ENCODE results near the gene C1R.
A peak's percentile ranks its signal among the peaks of the same experiment; 100 is the strongest.

C1R gene

DNA sequence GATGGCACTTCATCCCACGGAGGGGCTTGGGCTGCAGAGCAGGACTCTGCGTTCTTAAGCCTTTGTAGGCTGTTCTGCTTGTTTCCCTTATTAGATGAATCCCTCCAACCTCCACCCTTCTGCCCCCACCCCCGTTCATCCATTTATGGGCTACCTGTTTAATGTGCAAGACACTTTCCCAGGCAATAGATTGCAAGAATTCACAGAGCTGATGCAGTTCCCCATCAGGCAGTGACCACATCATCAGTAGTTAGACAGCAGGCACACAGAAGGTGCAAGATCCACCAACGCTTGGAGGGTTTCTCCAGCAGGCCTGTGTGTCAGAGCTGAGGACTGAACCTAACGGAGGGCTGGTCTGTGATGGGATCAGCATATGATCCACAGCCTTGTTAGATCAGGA, 1.2 kb upstream of the C1R start:
- Histone ChIP-seq H4K8ac (ENCODE audit: low read depth, low read length) (no peak overlapping the region), H2BK120ac (ENCODE audit: low read depth, low read length) (no peak overlapping the region), H3K4ac (ENCODE audit: low read depth, low read length) (no peak overlapping the region), H2BK5ac (ENCODE audit: low read length) (no peak overlapping the region), H2AK5ac (ENCODE audit: low read length) (no peak overlapping the region), H3K18ac (ENCODE audit: low read length) (no peak overlapping the region), H3K27ac (ENCODE audit: low read depth, low read length) (no peak overlapping the region), H3K79me2 (ENCODE audit: control insufficient read depth, insufficient read depth, low read length) (no peaks in the 10 kb centered on the region), H3K9ac (ENCODE audit: low read length) (no peak overlapping the region), H3K56ac (ENCODE audit: low read length) (no peak overlapping the region), H3K4me2 (ENCODE audit: low read length) (no peak overlapping the region), H3K27me3 (ENCODE audit: insufficient read depth, low read length, poor library complexity) (no peaks in the 10 kb centered on the region), H3K4me3 (ENCODE audit: low read length) (no peak overlapping the region), H3K23ac (ENCODE audit: low read length) (no peak overlapping the region), H2BK15ac (replicated peaks; ENCODE audit: low read depth) (no peak overlapping the region), H3K4me1 (ENCODE audit: control insufficient read depth, low read depth, low read length) (no peaks in the 10 kb centered on the region), H3K79me1 (ENCODE audit: low read length) (no peaks in the 10 kb centered on the region), H4K5ac (ENCODE audit: low read length) (no peak overlapping the region), H3K36me3 (ENCODE audit: control insufficient read depth, insufficient read depth, low read length) (no peaks in the 10 kb centered on the region)
- WGBS (ENCODE audit: extremely low coverage, insufficient coverage, low lambda C conversion rate), result no CpG with 5 or more reads among the region's 5 CpGs
- no peak for DNase-seq

DNA sequence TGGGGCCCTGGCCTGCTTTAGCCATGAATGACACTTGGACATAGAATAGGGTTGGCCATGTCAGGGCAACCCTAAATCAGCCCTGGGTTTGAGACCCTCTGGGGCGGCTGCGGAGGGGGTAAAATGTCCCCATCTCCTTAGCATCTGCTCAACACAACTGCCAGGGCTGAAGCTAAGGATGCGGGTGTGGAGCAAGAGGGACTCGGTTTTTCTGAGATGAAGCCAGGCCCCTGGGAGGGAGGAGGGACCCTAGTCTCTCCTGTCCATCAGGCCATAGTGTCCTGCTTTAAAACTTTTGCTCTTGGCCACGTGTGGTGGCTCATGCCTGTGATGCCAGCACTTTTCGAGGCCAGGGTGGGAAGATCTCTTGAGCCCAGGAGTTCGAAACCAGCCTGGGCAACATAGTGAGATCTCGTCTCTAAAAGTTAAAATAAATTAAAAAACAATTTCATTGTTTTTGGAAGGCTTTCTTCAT, 778 bp upstream of the C1R start:
- WGBS (ENCODE audit: extremely low coverage, insufficient coverage, low lambda C conversion rate), result no CpG with 5 or more reads among the region's 8 CpGs

DNA sequence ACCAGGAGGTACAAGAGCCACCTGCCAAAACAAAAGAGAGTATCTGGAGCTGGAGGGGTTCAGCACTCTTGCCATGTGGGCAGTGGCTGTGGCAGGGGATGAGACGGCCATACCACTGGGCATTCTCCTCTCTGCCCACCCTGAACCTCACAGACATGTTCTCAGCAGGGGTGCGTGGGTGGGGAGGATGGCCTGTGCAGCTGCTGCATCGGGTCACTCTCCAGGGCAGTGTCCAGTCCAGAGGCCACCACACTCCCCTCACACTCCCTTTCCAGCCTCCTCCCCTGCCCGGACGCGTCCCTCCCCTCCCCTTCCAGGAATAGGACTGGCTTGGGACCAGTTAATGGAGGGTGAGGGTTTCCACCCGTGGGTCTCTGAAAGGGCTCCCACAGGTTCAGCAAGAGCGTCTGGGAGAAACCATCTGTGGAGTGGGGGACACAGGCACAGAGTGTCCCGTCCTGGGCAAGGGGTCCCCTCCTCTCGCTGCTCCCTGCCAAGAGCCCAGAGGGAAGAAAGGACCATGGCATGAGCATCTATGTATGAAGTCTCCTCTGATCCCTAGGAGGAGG, 501 bp downstream of the C1R start:
- H2BK5ac ChIP-seq (ENCODE audit: low read length), result no peak overlapping the region
- no peaks in the 10 kb centered on the region for H3K79me2 ChIP-seq (ENCODE audit: control insufficient read depth, insufficient read depth, low read length)
- H3K36me3 ChIP-seq (ENCODE audit: control insufficient read depth, insufficient read depth, low read length), result no peaks in the 10 kb centered on the region
- H3K4me3 ChIP-seq (ENCODE audit: low read length), result no peak overlapping the region
- H3K4ac ChIP-seq (ENCODE audit: low read depth, low read length), result no peak overlapping the region
- H3K79me1 ChIP-seq (ENCODE audit: low read length), result no peaks in the 10 kb centered on the region
- peak overlapping the region; percentile 58 for H3K9ac ChIP-seq (ENCODE audit: low read length)
- no peak overlapping the region for H3K4me2 ChIP-seq (ENCODE audit: low read length)
- no peak overlapping the region for H4K5ac ChIP-seq (ENCODE audit: low read length)
- no peak overlapping the region for H3K18ac ChIP-seq (ENCODE audit: low read length)
- H3K56ac ChIP-seq (ENCODE audit: low read length), result peak overlapping the region; percentile 56
- no peak overlapping the region for H2BK120ac ChIP-seq (ENCODE audit: low read depth, low read length)
- DNase-seq, result no peak
- no peak overlapping the region for H3K23ac ChIP-seq (ENCODE audit: low read length)
- no peak overlapping the region for H2AK5ac ChIP-seq (ENCODE audit: low read length)
- H3K4me1 ChIP-seq (ENCODE audit: control insufficient read depth, low read depth, low read length), result no peaks in the 10 kb centered on the region
- H3K27me3 ChIP-seq (ENCODE audit: insufficient read depth, low read length, poor library complexity), result no peaks in the 10 kb centered on the region
- no peak overlapping the region for H4K8ac ChIP-seq (ENCODE audit: low read depth, low read length)
- no CpG with 5 or more reads among the region's 10 CpGs for WGBS (ENCODE audit: extremely low coverage, insufficient coverage, low lambda C conversion rate)
- no peak overlapping the region for H2BK15ac ChIP-seq (replicated peaks; ENCODE audit: low read depth)
- H3K27ac ChIP-seq (ENCODE audit: low read depth, low read length), result no peak overlapping the region

More for the DNA sequence above, 778 bp upstream of the C1R start:
- Histone ChIP-seq H3K18ac (ENCODE audit: low read length) (no peak overlapping the region), H4K5ac (ENCODE audit: low read length) (no peak overlapping the region), H3K56ac (ENCODE audit: low read length) (peak overlapping the region; percentile 31), H2AK5ac (ENCODE audit: low read length) (no peak overlapping the region), H3K23ac (ENCODE audit: low read length) (no peak overlapping the region), H3K79me1 (ENCODE audit: low read length) (no peaks in the 10 kb centered on the region), H4K8ac (ENCODE audit: low read depth, low read length) (no peak overlapping the region), H3K27ac (ENCODE audit: low read depth, low read length) (no peak overlapping the region), H3K36me3 (ENCODE audit: control insufficient read depth, insufficient read depth, low read length) (no peaks in the 10 kb centered on the region), H3K79me2 (ENCODE audit: control insufficient read depth, insufficient read depth, low read length) (no peaks in the 10 kb centered on the region), H3K27me3 (ENCODE audit: insufficient read depth, low read length, poor library complexity) (no peaks in the 10 kb centered on the region), H3K4ac (ENCODE audit: low read depth, low read length) (no peak overlapping the region), H2BK120ac (ENCODE audit: low read depth, low read length) (no peak overlapping the region), H3K4me3 (ENCODE audit: low read length) (no peak overlapping the region), H2BK15ac (replicated peaks; ENCODE audit: low read depth) (no peak overlapping the region), H2BK5ac (ENCODE audit: low read length) (no peak overlapping the region), H3K9ac (ENCODE audit: low read length) (no peak overlapping the region), H3K4me1 (ENCODE audit: control insufficient read depth, low read depth, low read length) (no peaks in the 10 kb centered on the region), H3K4me2 (ENCODE audit: low read length) (no peak overlapping the region)
- no peak for DNase-seq

DNA sequence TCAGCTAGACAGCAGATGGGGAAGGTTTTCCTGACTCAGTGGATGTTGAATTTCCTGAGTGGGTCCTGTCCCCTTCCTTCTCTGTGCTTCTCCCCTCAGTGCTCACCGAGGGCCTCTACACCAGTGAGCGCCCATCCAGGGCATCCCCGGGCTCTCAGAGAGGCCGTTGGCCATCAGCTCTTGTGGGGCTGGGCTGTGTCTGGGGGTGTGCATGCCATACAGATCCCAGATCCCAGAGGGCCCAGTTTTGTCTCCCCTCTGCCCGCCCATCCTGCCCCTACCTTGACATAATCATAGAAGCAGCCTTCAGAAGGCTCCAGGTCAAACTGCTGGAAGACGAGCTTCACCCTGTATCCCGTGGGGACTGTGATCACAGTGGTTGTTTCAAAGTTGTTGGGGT, 1.1 kb downstream of the C1R start:
- Histone ChIP-seq H3K79me1 (ENCODE audit: low read length) (no peaks in the 10 kb centered on the region), H3K4me3 (ENCODE audit: low read length) (no peak overlapping the region), H3K79me2 (ENCODE audit: control insufficient read depth, insufficient read depth, low read length) (no peaks in the 10 kb centered on the region), H3K4me1 (ENCODE audit: control insufficient read depth, low read depth, low read length) (no peaks in the 10 kb centered on the region), H4K8ac (ENCODE audit: low read depth, low read length) (no peak overlapping the region), H3K27ac (ENCODE audit: low read depth, low read length) (no peak overlapping the region), H2BK120ac (ENCODE audit: low read depth, low read length) (no peak overlapping the region), H3K56ac (ENCODE audit: low read length) (no peak overlapping the region), H3K23ac (ENCODE audit: low read length) (no peak overlapping the region), H3K36me3 (ENCODE audit: control insufficient read depth, insufficient read depth, low read length) (no peaks in the 10 kb centered on the region), H2BK5ac (ENCODE audit: low read length) (no peak overlapping the region), H3K9ac (ENCODE audit: low read length) (no peak overlapping the region), H2BK15ac (replicated peaks; ENCODE audit: low read depth) (no peak overlapping the region), H3K4ac (ENCODE audit: low read depth, low read length) (no peak overlapping the region), H3K4me2 (ENCODE audit: low read length) (no peak overlapping the region), H2AK5ac (ENCODE audit: low read length) (no peak overlapping the region), H3K27me3 (ENCODE audit: insufficient read depth, low read length, poor library complexity) (no peaks in the 10 kb centered on the region), H3K18ac (ENCODE audit: low read length) (no peak overlapping the region), H4K5ac (ENCODE audit: low read length) (no peak overlapping the region)
- WGBS (ENCODE audit: extremely low coverage, insufficient coverage, low lambda C conversion rate), result no CpG with 5 or more reads among the region's 7 CpGs
- no peak for DNase-seq

DNA sequence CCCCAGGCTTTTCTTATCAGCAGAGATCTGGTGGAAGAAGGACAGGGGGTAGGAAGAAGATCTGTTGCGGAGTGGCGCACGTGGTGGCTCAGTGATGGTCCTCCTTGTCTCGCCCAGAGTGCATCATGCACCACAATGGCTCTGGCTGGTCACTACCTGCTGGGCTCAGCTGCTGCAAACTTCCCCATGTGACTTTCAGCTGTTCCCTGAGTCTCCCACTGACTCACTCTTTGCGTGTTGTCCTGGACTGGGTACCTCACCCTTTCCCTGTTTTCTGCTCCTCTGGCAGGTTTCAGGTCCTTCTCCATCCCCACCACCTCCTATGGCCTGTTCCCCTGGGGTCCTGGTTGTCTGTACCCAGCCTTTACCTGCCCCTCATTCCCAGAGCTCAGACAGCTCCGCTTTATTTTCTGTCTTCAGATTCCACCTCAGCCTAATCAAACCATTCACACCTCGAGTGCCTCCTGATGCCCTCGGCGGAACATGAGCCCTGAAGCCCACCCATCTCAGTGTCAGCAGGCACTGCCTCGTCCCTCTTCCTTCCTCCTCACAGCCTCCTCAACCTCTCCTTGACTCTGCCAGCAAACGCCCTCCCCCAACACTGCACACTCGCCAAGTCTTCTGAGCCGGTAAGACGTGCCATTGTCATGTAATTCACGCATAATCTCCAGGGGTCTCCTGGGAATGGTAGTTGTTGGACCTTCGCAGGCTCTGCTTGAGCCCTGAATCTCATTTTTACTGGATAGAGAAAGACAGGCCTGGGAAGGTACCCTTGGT, 1.8 kb downstream of the C1R start:
- Histone ChIP-seq H2BK5ac (ENCODE audit: low read length) (no peak overlapping the region), H2BK15ac (replicated peaks; ENCODE audit: low read depth) (no peak overlapping the region), H4K8ac (ENCODE audit: low read depth, low read length) (no peak overlapping the region), H3K79me1 (ENCODE audit: low read length) (no peaks in the 10 kb centered on the region), H3K18ac (ENCODE audit: low read length) (no peak overlapping the region), H3K4me3 (ENCODE audit: low read length) (no peak overlapping the region), H3K27ac (ENCODE audit: low read depth, low read length) (no peak overlapping the region), H3K79me2 (ENCODE audit: control insufficient read depth, insufficient read depth, low read length) (no peaks in the 10 kb centered on the region), H3K4me1 (ENCODE audit: control insufficient read depth, low read depth, low read length) (no peaks in the 10 kb centered on the region), H2AK5ac (ENCODE audit: low read length) (no peak overlapping the region), H3K4me2 (ENCODE audit: low read length) (no peak overlapping the region), H3K36me3 (ENCODE audit: control insufficient read depth, insufficient read depth, low read length) (no peaks in the 10 kb centered on the region), H3K4ac (ENCODE audit: low read depth, low read length) (no peak overlapping the region), H3K56ac (ENCODE audit: low read length) (no peak overlapping the region), H3K9ac (ENCODE audit: low read length) (no peak overlapping the region), H3K27me3 (ENCODE audit: insufficient read depth, low read length, poor library complexity) (no peaks in the 10 kb centered on the region), H4K5ac (ENCODE audit: low read length) (no peak overlapping the region), H3K23ac (ENCODE audit: low read length) (no peak overlapping the region), H2BK120ac (ENCODE audit: low read depth, low read length) (no peak overlapping the region)
- no CpG with 5 or more reads among the region's 16 CpGs for WGBS (ENCODE audit: extremely low coverage, insufficient coverage, low lambda C conversion rate)
- peak; percentile 49 for DNase-seq
